HEK293 (cell line): ENCODE results near the gene OCA2.

Experiments
- CTCF ChIA-PET: fragments of 350-600 bp; formaldehyde crosslinking; extraction: SDS; loops from one replicate; lab custom pipeline; 2021; ENCODE audit warnings: antibody characterized with exemption; lab: Yijun Ruan, JAX
- POLR2A ChIA-PET: fragments of 300-600 bp; formaldehyde crosslinking; extraction: SDS; loops from one replicate; lab custom pipeline; 2020; ENCODE audit warnings: antibody characterized with exemption, inconsistent platforms; lab: Yijun Ruan, JAX
- H3K27ac ChIP-seq: fragments of 200-500 bp; sonication (Bioruptor generic); 2 replicates; pipeline ENCODE4 v1.5.1; 2014; ENCODE audit warnings: low read depth, low read length, control low read depth, inconsistent platforms; ENCODE audit errors: extremely low read depth
- H3K36me3 ChIP-seq, 2 experiments: fragments of 200-500 bp in 1 of 2; sonication (Bioruptor generic) in 1 of 2; 1 replicate in 1 of 2; 2 replicates in 1 of 2; pipeline ENCODE4 v1.5.1; 2014 to 2017; ENCODE audit warnings: inconsistent platforms in 2 of 2, low read length in 2 of 2; ENCODE audit not compliant: control insufficient read depth in 2 of 2, insufficient read depth in 1 of 2
- H3K4me1 ChIP-seq: fragments of 200-500 bp; sonication (Bioruptor generic); 2 replicates; pipeline ENCODE4 v1.5.1; 2014; ENCODE audit warnings: mild to moderate bottlenecking, low read length, inconsistent platforms; ENCODE audit not compliant: control insufficient read depth, insufficient read depth
- H3K4me3 ChIP-seq: 2 replicates; pipeline ENCODE4 v1.5.1; 2011; ENCODE audit warnings: low read depth, mild to moderate bottlenecking, control low read depth, low read length, moderate library complexity
- H3K9me3 ChIP-seq: fragments of 200-500 bp; sonication (Bioruptor generic); 2 replicates; pipeline ENCODE4 v1.5.1; 2014; ENCODE audit warnings: low read depth, low read length, inconsistent platforms; ENCODE audit not compliant: control insufficient read depth, insufficient read depth
- BCL6B ChIP-seq: fragments of 450-650 bp; formaldehyde crosslinking; IDR thresholded peaks from 2 replicates; pipeline ENCODE4 v1.5.1; 2017; ENCODE audit warnings: missing biosample characterization, missing genetic modification characterization
- KLF16 ChIP-seq: fragments of 450-650 bp; formaldehyde crosslinking; IDR thresholded peaks from 2 replicates; pipeline ENCODE4 v1.5.1; 2017; ENCODE audit warnings: missing biosample characterization, missing genetic modification characterization
- MZF1 ChIP-seq: fragments of 450-650 bp; formaldehyde crosslinking; IDR thresholded peaks from 2 replicates; pipeline ENCODE4 v1.5.1; 2017; ENCODE audit warnings: missing biosample characterization, missing genetic modification characterization, borderline replicate concordance
- PRDM6 ChIP-seq: fragments of 450-650 bp; formaldehyde crosslinking; IDR thresholded peaks from 2 replicates; pipeline ENCODE4 v1.5.1; 2017; ENCODE audit warnings: missing biosample characterization, missing genetic modification characterization
- ZBTB21 ChIP-seq: fragments of 450-650 bp; formaldehyde crosslinking; IDR thresholded peaks from 2 replicates; pipeline ENCODE4 v1.5.1; 2017; ENCODE audit warnings: missing biosample characterization, missing genetic modification characterization
- ZNF112 ChIP-seq: fragments of 450-650 bp; formaldehyde crosslinking; IDR thresholded peaks from 2 replicates; pipeline ENCODE4 v1.5.0; 2017; ENCODE audit warnings: missing biosample characterization, missing genetic modification characterization
- ZNF133 ChIP-seq: fragments of 450-650 bp; formaldehyde crosslinking; IDR thresholded peaks from 2 replicates; pipeline ENCODE4 v1.5.1; 2016; ENCODE audit warnings: missing biosample characterization, missing genetic modification characterization
- ZNF146 ChIP-seq: fragments of 450-650 bp; formaldehyde crosslinking; IDR thresholded peaks from 2 replicates; pipeline ENCODE4 v1.5.1; 2016; ENCODE audit warnings: missing biosample characterization, missing genetic modification characterization
- ZNF37A ChIP-seq: fragments of 450-650 bp; IDR thresholded peaks from 2 replicates; pipeline ENCODE4 v1.5.1; 2018; ENCODE audit warnings: missing biosample characterization, missing genetic modification characterization
- ZNF394 ChIP-seq: fragments of 450-650 bp; formaldehyde crosslinking; IDR thresholded peaks from 2 replicates; pipeline ENCODE4 v1.5.1; 2016; ENCODE audit warnings: missing biosample characterization, missing genetic modification characterization, mild to moderate bottlenecking, moderate library complexity, borderline replicate concordance
- ZNF488 ChIP-seq: fragments of 450-650 bp; formaldehyde crosslinking; IDR thresholded peaks from 2 replicates; pipeline ENCODE4 v1.5.1; 2016; ENCODE audit warnings: missing biosample characterization, missing genetic modification characterization
- ZNF571 ChIP-seq: fragments of 450-650 bp; formaldehyde crosslinking; IDR thresholded peaks from 2 replicates; pipeline ENCODE4 v1.5.0; 2017; ENCODE audit warnings: missing biosample characterization, missing genetic modification characterization
- ZNF629 ChIP-seq: fragments of 450-650 bp; formaldehyde crosslinking; IDR thresholded peaks from 2 replicates; pipeline ENCODE4 v1.5.1; 2017; ENCODE audit warnings: missing biosample characterization, missing genetic modification characterization
- ZNF660 ChIP-seq: fragments of 450-650 bp; IDR thresholded peaks from 2 replicates; pipeline ENCODE4 v1.5.1; 2018; ENCODE audit warnings: missing biosample characterization, mild to moderate bottlenecking, missing genetic modification characterization
- ZNF664 ChIP-seq: fragments of 450-650 bp; formaldehyde crosslinking; IDR thresholded peaks from 2 replicates; pipeline ENCODE4 v1.5.1; 2016; ENCODE audit warnings: missing biosample characterization, missing genetic modification characterization
- ZNF747 ChIP-seq: fragments of 450-650 bp; formaldehyde crosslinking; IDR thresholded peaks from 2 replicates; pipeline ENCODE4 v1.5.1; 2016; ENCODE audit warnings: missing biosample characterization, missing genetic modification characterization
- ZNF768 ChIP-seq: fragments of 450-650 bp; formaldehyde crosslinking; IDR thresholded peaks from 2 replicates; pipeline ENCODE4 v1.5.1; 2018; ENCODE audit warnings: missing biosample characterization, mild to moderate bottlenecking, missing genetic modification characterization
- ZNF792 ChIP-seq: fragments of 450-650 bp; formaldehyde crosslinking; IDR thresholded peaks from 2 replicates; pipeline ENCODE4 v1.5.1; 2016; ENCODE audit warnings: missing biosample characterization, missing genetic modification characterization
- ZSCAN16 ChIP-seq: fragments of 450-650 bp; formaldehyde crosslinking; IDR thresholded peaks from 2 replicates; pipeline ENCODE4 v1.5.1; 2016; ENCODE audit warnings: missing biosample characterization, missing genetic modification characterization

OCA2 gene

GRCh38 chr15:27902680-27903385, 196.3 kb downstream of the OCA2 start:
- Histone ChIP-seq H3K4me3 (no peak overlapping the region), H3K36me3 (no peaks in the 10 kb centered on the region), H3K4me1 (no peaks in the 10 kb centered on the region), H3K9me3 (no peaks in the 10 kb centered on the region)
- ChIA-PET CTCF (no interaction called here), POLR2A (no interaction called here)
- no peak for TF ChIP-seq ZNF394 (tag by site-specific recombination)
- TF ChIP-seq, all 188 proteins: peak for 0
- no peak overlapping the region for H3K27ac ChIP-seq

GRCh38 chr15:27899583-27900285, 199.4 kb downstream of the OCA2 start:
- no peaks in the 10 kb centered on the region for H3K9me3 ChIP-seq
- CTCF ChIA-PET, result interaction anchor here (0.6 kb wide), 1 partner anchor 845 kb away, joined by 5 read pairs; no protein-coding TSS in a partner anchor

GRCh38 chr15:27897481-27897880, 201.6 kb downstream of the OCA2 start:
- POLR2A ChIA-PET, result no interaction called here
- Histone ChIP-seq H3K4me3 (no peak overlapping the region), H3K36me3 (no peaks in the 10 kb centered on the region)
- TF ChIP-seq PRDM6 (tag by site-specific recombination), result no peak
- no peak for TF ChIP-seq ZNF660 (tag by site-specific recombination)
- no peak for TF ChIP-seq ZNF488 (tag by site-specific recombination)
- TF ChIP-seq ZNF664, result no peak
- no peak for TF ChIP-seq ZBTB21 (tag by site-specific recombination)
- no peak for TF ChIP-seq KLF16 (tag by site-specific recombination)
- TF ChIP-seq ZNF37A (tag by site-specific recombination), result no peak
- TF ChIP-seq ZNF112 (tag by site-specific recombination), result no peak
- TF ChIP-seq ZNF146 (tag by site-specific recombination), result no peak
- no peak for TF ChIP-seq ZNF768 (tag by site-specific recombination)
- no peak for TF ChIP-seq ZNF792 (tag by site-specific recombination)
- no peak for TF ChIP-seq ZNF747 (tag by site-specific recombination)
- TF ChIP-seq ZNF629 (tag by site-specific recombination), result no peak
- no peak for TF ChIP-seq ZNF133 (tag by site-specific recombination)
- TF ChIP-seq BCL6B (tag by site-specific recombination), result no peak
- no peak for TF ChIP-seq MZF1 (tag by site-specific recombination)
- no peak for TF ChIP-seq ZNF571 (tag by site-specific recombination)
- TF ChIP-seq, all 188 proteins: peak for 0
- CTCF ChIA-PET, result no interaction called here
- H3K9me3 ChIP-seq, result no peaks in the 10 kb centered on the region
- no peaks in the 10 kb centered on the region for H3K4me1 ChIP-seq
- no peak overlapping the region for H3K27ac ChIP-seq

More at GRCh38 chr15:27899583-27900285, 199.4 kb downstream of the OCA2 start:
- Histone ChIP-seq H3K4me1 (no peaks in the 10 kb centered on the region), H3K36me3 (no peaks in the 10 kb centered on the region), H3K4me3 (no peak overlapping the region), H3K27ac (no peak overlapping the region)
- no peak for TF ChIP-seq ZSCAN16
- POLR2A ChIA-PET, result no interaction called here
